Mesenchymal stem cell (in vitro differentiated cells and primary cell): ENCODE measurements around the gene UBAC2.

ENCODE experiments used
- DNase-seq: peaks from one replicate; pipeline ENCODE4 v3.0.0-alpha.2; 2013
- H2AFZ ChIP-seq: one replicate; pipeline ENCODE4 v1.6.1; 2013; ENCODE audit warnings: low read depth, mild to moderate bottlenecking, control low read depth, inconsistent platforms, low read length, moderate library complexity
- H2AK5ac ChIP-seq: 2 replicates; pipeline ENCODE4 v1.6.1; 2013; ENCODE audit warnings: low read length, moderate library complexity, mild to moderate bottlenecking, inconsistent platforms; ENCODE audit not compliant: severe bottlenecking
- H2BK120ac ChIP-seq: one replicate; pipeline ENCODE4 v1.6.1; 2013; ENCODE audit warnings: low read depth, mild to moderate bottlenecking, inconsistent platforms, low read length, moderate library complexity
- H2BK12ac ChIP-seq, 2 experiments: one replicate each; pipeline ENCODE4 v1.6.1; 2013; ENCODE audit warnings: inconsistent platforms in 2 of 2, low read length in 2 of 2, mild to moderate bottlenecking in 2 of 2, moderate library complexity in 2 of 2, control low read depth in 1 of 2
- H2BK15ac ChIP-seq: one replicate; pipeline ENCODE4 v1.6.1; 2013; ENCODE audit warnings: mild to moderate bottlenecking, low read depth, inconsistent platforms; ENCODE audit not compliant: poor library complexity, severe bottlenecking
- H2BK5ac ChIP-seq: 2 replicates; pipeline ENCODE4 v1.6.1; 2013; ENCODE audit warnings: low read depth, mild to moderate bottlenecking, low read length, control low read depth, inconsistent platforms; ENCODE audit not compliant: poor library complexity, severe bottlenecking
- H3K14ac ChIP-seq, 2 experiments: one replicate each; pipeline ENCODE4 v1.6.1; 2013; ENCODE audit warnings: inconsistent platforms in 2 of 2, low read length in 2 of 2, control low read depth in 1 of 2, mild to moderate bottlenecking in 1 of 2, moderate library complexity in 1 of 2
- H3K18ac ChIP-seq, 2 experiments: one replicate each; pipeline ENCODE4 v1.6.1; 2013; ENCODE audit warnings: inconsistent platforms in 2 of 2, low read length in 2 of 2, control low read depth in 1 of 2, low read depth in 1 of 2, mild to moderate bottlenecking in 1 of 2
- H3K23ac ChIP-seq, 2 experiments: one replicate each; pipeline ENCODE4 v1.6.1; 2013; ENCODE audit warnings: inconsistent platforms in 2 of 2, low read length in 2 of 2, mild to moderate bottlenecking in 2 of 2, moderate library complexity in 2 of 2, control low read depth in 1 of 2
- H3K27ac ChIP-seq: 2 replicates; pipeline ENCODE4 v1.5.1; 2013; ENCODE audit warnings: mild to moderate bottlenecking, moderate library complexity, low read length, control low read depth, inconsistent platforms; ENCODE audit not compliant: poor library complexity, severe bottlenecking
- H3K27me3 ChIP-seq, 2 experiments: 2 replicates each; pipeline versions ENCODE4 v1.6.1 to v1.7.0; 2013; ENCODE audit warnings: low read length in 2 of 2, mild to moderate bottlenecking in 2 of 2, moderate library complexity in 2 of 2, control low read depth in 1 of 2, inconsistent platforms in 1 of 2; ENCODE audit not compliant: control insufficient read depth in 1 of 2, insufficient read depth in 1 of 2
- H3K36me3 ChIP-seq, 2 experiments: 2 replicates each; pipeline versions ENCODE4 v1.6.1 to v1.7.0; 2013; ENCODE audit warnings: low read length in 2 of 2, control low read depth in 1 of 2, inconsistent platforms in 1 of 2, low read depth in 1 of 2, mild to moderate bottlenecking in 1 of 2; ENCODE audit not compliant: insufficient read depth in 2 of 2, control insufficient read depth in 1 of 2
- H3K4ac ChIP-seq, 2 experiments: one replicate each; pipeline ENCODE4 v1.6.1; 2013; ENCODE audit warnings: inconsistent platforms in 2 of 2, low read length in 2 of 2, mild to moderate bottlenecking in 2 of 2, moderate library complexity in 2 of 2, control low read depth in 1 of 2, low read depth in 1 of 2
- H3K4me1 ChIP-seq: 2 replicates; pipeline ENCODE4 v1.6.1; 2013; ENCODE audit warnings: low read depth, low read length, control low read depth; ENCODE audit not compliant: control insufficient read depth, insufficient read depth
- H3K4me2 ChIP-seq: 2 replicates; pipeline ENCODE4 v1.6.1; 2013; ENCODE audit warnings: low read length, mild to moderate bottlenecking, inconsistent platforms; ENCODE audit not compliant: poor library complexity, severe bottlenecking
- H3K4me3 ChIP-seq, 2 experiments: 2 replicates each; pipeline versions ENCODE4 v1.5.1 to v1.7.0; 2013; ENCODE audit warnings: low read length in 2 of 2, mild to moderate bottlenecking in 2 of 2, control low read depth in 1 of 2, low read depth in 1 of 2; ENCODE audit not compliant: insufficient read depth in 1 of 2
- H3K79me1 ChIP-seq: replicated peaks from 2 replicates; pipeline ENCODE4 v1.6.1; 2013; ENCODE audit warnings: mild to moderate bottlenecking, control low read depth, low read length, inconsistent platforms; ENCODE audit not compliant: poor library complexity, severe bottlenecking
- H3K9ac ChIP-seq: 2 replicates; pipeline ENCODE4 v1.7.0; 2013; ENCODE audit warnings: mild to moderate bottlenecking, low read length, moderate library complexity
- H3K9me3 ChIP-seq: 2 replicates; pipeline ENCODE4 v1.7.0; 2013; ENCODE audit warnings: mild to moderate bottlenecking, low read length; ENCODE audit not compliant: control insufficient read depth
- H4K8ac ChIP-seq: one replicate; pipeline ENCODE4 v1.6.1; 2013; ENCODE audit warnings: inconsistent platforms, mild to moderate bottlenecking, low read length, moderate library complexity
- H4K91ac ChIP-seq: one replicate; pipeline ENCODE4 v1.6.1; 2013; ENCODE audit warnings: mild to moderate bottlenecking, low read length, inconsistent platforms
- WGBS: methylation state at CpG from one replicate; pipeline ENCODE4 v1.1.7; 2013; ENCODE audit warnings: mixed read lengths; 5-methylcytosine and 5-hydroxymethylcytosine counted together

The UBAC2 gene

DNA sequence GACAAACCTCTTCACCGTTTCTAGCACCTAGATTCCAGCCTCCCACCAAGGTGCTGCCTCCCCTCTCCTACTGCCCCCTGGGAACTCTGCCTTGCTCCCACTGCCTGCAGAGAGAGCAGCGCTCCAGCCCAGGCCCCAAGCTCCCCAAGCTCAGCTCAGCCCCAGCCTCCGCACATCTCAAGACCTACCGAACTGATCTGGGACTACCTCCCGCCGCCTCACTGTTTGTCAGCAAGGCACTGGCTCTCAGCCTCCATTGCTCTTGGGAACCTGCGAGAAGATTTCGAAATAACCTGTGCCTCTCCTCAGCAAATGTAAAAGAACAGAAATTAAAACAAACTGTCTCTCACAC is 198.9 kb downstream of the UBAC2 start:
- H3K4me1 ChIP-seq: no peaks in the 10 kb centered on the region
- H3K4ac ChIP-seq: no peak overlapping the region
- H3K9ac ChIP-seq: no peak overlapping the region
- no peak overlapping the region for H3K4me3 ChIP-seq
- no peak overlapping the region for H3K23ac ChIP-seq
- no peak overlapping the region for H4K91ac ChIP-seq
- H2BK5ac ChIP-seq: no peak overlapping the region
- no peak overlapping the region for H4K8ac ChIP-seq
- H3K9me3 ChIP-seq: no peaks in the 10 kb centered on the region
- H2BK120ac ChIP-seq: no peak overlapping the region
- H2BK15ac ChIP-seq: no peak overlapping the region
- no peak overlapping the region for H3K18ac ChIP-seq
- H2BK12ac ChIP-seq: no peak overlapping the region
- WGBS: 92% methylated on average over 8 of the region's 8 CpGs
- H3K4me2 ChIP-seq: no peak overlapping the region
- no peak overlapping the region for H2AK5ac ChIP-seq
- no peak overlapping the region for H3K14ac ChIP-seq
- no peak overlapping the region for H2AFZ ChIP-seq
- no peak overlapping the region for H3K27ac ChIP-seq
- no peak for DNase-seq
- no peaks in the 10 kb centered on the region for H3K79me1 ChIP-seq
- no peaks in the 10 kb centered on the region for H3K36me3 ChIP-seq
- H3K27me3 ChIP-seq: peaks cover 12 to 21% of the 10 kb centered on the region in 2 experiments

DNA sequence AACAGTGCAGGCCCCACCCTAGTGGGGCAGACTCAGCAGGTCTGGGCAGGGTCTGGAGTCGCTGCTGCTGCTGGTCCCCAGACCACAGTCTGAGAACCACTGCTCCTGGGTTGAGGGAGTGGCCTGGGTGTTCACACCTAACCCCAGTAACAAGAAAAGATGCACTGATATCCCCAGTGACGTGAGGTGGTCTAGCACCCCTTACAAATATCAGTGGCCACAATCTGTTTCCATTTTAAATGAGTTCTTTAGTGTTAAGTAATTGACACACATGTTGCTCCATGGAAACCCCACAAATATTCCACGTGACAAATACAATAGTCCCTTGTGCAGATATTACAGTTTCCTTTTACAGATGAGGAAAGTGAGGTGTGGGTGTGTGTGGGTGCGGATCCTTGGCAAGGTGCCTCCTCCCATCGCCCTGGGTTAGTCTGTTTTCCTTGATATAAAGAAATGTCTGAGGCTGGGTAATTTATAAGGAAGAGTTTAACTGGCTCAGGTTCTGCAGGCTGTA is 202.9 kb downstream of the UBAC2 start:
- Histone ChIP-seq H3K36me3 (no peaks in the 10 kb centered on the region), H3K14ac (no peak overlapping the region), H3K23ac (no peak overlapping the region), H3K18ac (no peak overlapping the region), H3K27me3 (peaks cover 22 to 41% of the 10 kb centered on the region in 2 experiments), H3K4me3 (no peak overlapping the region), H4K91ac (no peak overlapping the region), H3K9me3 (no peaks in the 10 kb centered on the region), H4K8ac (no peak overlapping the region), H2BK5ac (no peak overlapping the region), H2BK12ac (no peak overlapping the region), H3K79me1 (no peaks in the 10 kb centered on the region), H3K27ac (no peak overlapping the region), H3K9ac (no peak overlapping the region), H2BK15ac (no peak overlapping the region), H3K4me2 (no peak overlapping the region), H3K4ac (no peak overlapping the region), H2BK120ac (no peak overlapping the region), H3K4me1 (no peaks in the 10 kb centered on the region), H2AK5ac (no peak overlapping the region), H2AFZ (no peak overlapping the region)
- 84% methylated on average over 4 of the region's 5 CpGs for whole genome bisulfite sequencing
- no peak for DNase-seq

DNA sequence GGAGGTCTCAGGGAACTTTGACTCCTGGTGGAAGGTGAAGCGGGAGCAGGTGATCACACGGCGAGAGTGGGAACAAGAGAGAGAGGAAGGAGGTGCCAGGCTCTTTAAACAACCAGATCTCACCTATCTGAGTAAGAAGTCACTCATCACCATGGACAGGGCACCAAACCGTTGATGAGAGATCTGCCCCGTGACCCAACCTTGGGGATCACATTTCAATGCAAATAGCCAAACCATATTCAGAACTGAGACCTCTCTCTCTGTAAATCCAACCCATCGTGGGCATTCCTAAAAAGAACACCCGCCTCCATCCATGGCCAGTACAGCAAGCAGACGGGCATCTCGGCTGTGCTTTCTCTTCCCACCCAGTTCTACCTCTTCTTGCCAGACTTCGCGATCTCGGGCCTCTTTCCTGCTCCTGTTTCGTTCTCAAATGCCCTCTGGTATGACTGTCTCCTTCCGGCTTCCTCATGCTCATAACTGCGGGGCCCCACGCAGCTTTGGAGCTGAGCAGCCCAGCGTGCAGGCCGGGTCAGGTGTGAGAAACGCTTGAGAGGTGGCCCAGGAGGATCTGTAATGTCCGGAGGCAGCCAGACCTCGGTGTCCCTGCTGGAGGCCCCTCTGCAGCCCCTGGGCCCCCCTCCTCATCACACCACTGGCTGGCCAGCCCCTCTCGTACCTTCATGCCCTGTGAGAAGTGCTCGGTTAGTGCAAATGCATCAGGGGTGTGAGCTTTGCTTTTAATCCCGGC is 203.5 kb downstream of the UBAC2 start:
- Histone ChIP-seq H2BK120ac (no peak overlapping the region), H3K36me3 (no peaks in the 10 kb centered on the region), H3K4ac (no peak overlapping the region), H2BK15ac (no peak overlapping the region), H3K18ac (peak overlapping the region in 1 of 2 experiments; percentile 8), H3K79me1 (no peaks in the 10 kb centered on the region), H3K14ac (no peak overlapping the region), H2BK12ac (no peak overlapping the region), H3K4me1 (no peaks in the 10 kb centered on the region), H2BK5ac (no peak overlapping the region), H3K23ac (no peak overlapping the region), H3K4me3 (no peak overlapping the region), H3K4me2 (no peak overlapping the region), H4K91ac (no peak overlapping the region), H4K8ac (no peak overlapping the region), H3K9ac (no peak overlapping the region), H3K27me3 (peaks cover 19 to 45% of the 10 kb centered on the region in 2 experiments), H2AFZ (no peak overlapping the region), H3K9me3 (no peaks in the 10 kb centered on the region), H3K27ac (no peak overlapping the region), H2AK5ac (no peak overlapping the region)
- DNase-seq: no peak
- whole genome bisulfite sequencing: 75% methylated on average over 22 of the region's 24 CpGs

DNA sequence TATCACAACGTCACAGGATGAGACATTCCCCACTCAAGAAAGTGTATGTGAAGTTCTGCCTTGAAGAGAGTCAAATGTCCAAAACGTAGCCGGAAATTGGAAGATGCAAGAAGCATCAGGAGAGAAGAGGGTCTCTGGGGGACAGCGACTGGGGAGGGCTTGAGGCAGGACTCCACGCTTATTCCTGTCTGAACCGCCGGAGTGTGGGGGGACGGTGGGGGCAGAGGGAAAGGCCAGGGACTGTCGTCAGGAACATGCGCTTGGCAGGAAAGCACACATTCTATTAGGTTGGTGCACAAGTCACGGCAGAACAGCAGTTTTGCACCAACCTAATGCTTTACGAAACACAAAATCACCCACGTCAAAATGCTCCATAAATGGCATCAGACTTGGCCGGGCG is 205.3 kb downstream of the UBAC2 start:
- no peak overlapping the region for H2BK15ac ChIP-seq
- no peaks in the 10 kb centered on the region for H3K4me1 ChIP-seq
- H2BK5ac ChIP-seq: no peak overlapping the region
- no peak overlapping the region for H3K4ac ChIP-seq
- H3K79me1 ChIP-seq: no peaks in the 10 kb centered on the region
- no peak overlapping the region for H4K8ac ChIP-seq
- H3K4me2 ChIP-seq: no peak overlapping the region
- no peak overlapping the region for H3K23ac ChIP-seq
- no peak overlapping the region for H2BK120ac ChIP-seq
- H3K9me3 ChIP-seq: no peaks in the 10 kb centered on the region
- peaks cover 16 to 51% of the 10 kb centered on the region in 2 experiments for H3K27me3 ChIP-seq
- no peak overlapping the region for H3K4me3 ChIP-seq
- no peak overlapping the region for H3K18ac ChIP-seq
- no peak overlapping the region for H3K9ac ChIP-seq
- no peak overlapping the region for H3K14ac ChIP-seq
- no peak for DNase-seq
- no peak overlapping the region for H4K91ac ChIP-seq
- 83% methylated on average over 15 of the region's 15 CpGs for WGBS
- H3K36me3 ChIP-seq: no peaks in the 10 kb centered on the region
- no peak overlapping the region for H3K27ac ChIP-seq
- no peak overlapping the region for H2BK12ac ChIP-seq
- no peak overlapping the region for H2AFZ ChIP-seq
- no peak overlapping the region for H2AK5ac ChIP-seq
